Upper lobe of right lung (tissue), 1 donor: ENCODE measurements around the gene UCHL3. TPM values are rescaled to one million over a fixed set of nuclear protein-coding genes. Genes with fewer than 3 reads are reported as not detected.
"Not testable (repeated sequence)": the region's sequence is repeated elsewhere in the genome, so short reads cannot be mapped to it uniquely, and the experiment has no call there.

Source experiments
- ATAC-seq: fragments of 200-7000 bp; cut with Tn5 transposase; one replicate; pipeline ENCODE4 v1.9.1; 2020; ENCODE audit warnings: mild to moderate bottlenecking, moderate library complexity
- DNase-seq: peaks from one replicate; pipeline ENCODE4 v3.0.0-alpha.2; 2020
- H3K27ac ChIP-seq: fragments of 200-600 bp; one replicate; pipeline ENCODE4 v1.8.0; 2022
- H3K27me3 ChIP-seq: fragments of 200-600 bp; one replicate; pipeline ENCODE4 v1.8.0; 2022; ENCODE audit warnings: mild to moderate bottlenecking
- H3K36me3 ChIP-seq: fragments of 200-600 bp; one replicate; pipeline ENCODE4 v1.8.0; 2022
- H3K4me1 ChIP-seq: fragments of 200-600 bp; one replicate; pipeline ENCODE4 v1.8.0; 2022
- H3K4me3 ChIP-seq: fragments of 200-600 bp; one replicate; pipeline ENCODE4 v1.8.0; 2022; ENCODE audit warnings: mild to moderate bottlenecking
- H3K9me3 ChIP-seq: fragments of 200-600 bp; one replicate; pipeline ENCODE4 v1.8.0; 2022
- CTCF ChIP-seq: fragments of 200-600 bp; IDR thresholded peaks from one replicate; pipeline ENCODE4 v1.8.0; 2022; ENCODE audit warnings: antibody characterized with exemption
- intact Hi-C: fragments of 100-400 bp; cut with DNase I; formaldehyde crosslinking; loops from one replicate; pipeline ENCODE4 v1.11.0; 2022
- total RNA-seq: library from RNA; stranded (reverse); fragmentation: NEBNext Ultra II Directional; extraction: Animal tissue kit (Norgen Biotek cat#: 25700); gene quantifications from one replicate; pipeline ENCODE4 v1.2.1, GENCODE V29; 2021
- donor health status: DM: no; HTN: yes; CAD: no; lungs with severe emphysema.

UCHL3 gene
- total RNA-seq, 1 donor from 2014 or later = 12.9 TPM

GRCh38 chr13:75541961-75542360 is 7.6 kb upstream of the UCHL3 start:
- DNase-seq = no peak
- Histone ChIP-seq H3K27ac (no peak overlapping the region), H3K36me3 (no peaks in the 10 kb centered on the region), H3K4me3 (no peak overlapping the region), H3K9me3 (no peaks in the 10 kb centered on the region), H3K4me1 (peaks cover 2% of the 10 kb centered on the region), H3K27me3 (no peaks in the 10 kb centered on the region)
- intact Hi-C loops = no loop called here
- ATAC-seq = no peak
- TF ChIP-seq CTCF = no peak

GRCh38 chr13:75544681-75545330 is 4.8 kb upstream of the UCHL3 start:
- no peak overlapping the region for H3K4me3 ChIP-seq
- ATAC-seq (peak; percentile 3), DNase-seq (no peak)
- H3K27ac ChIP-seq = no peak overlapping the region
- H3K27me3 ChIP-seq = no peaks in the 10 kb centered on the region
- no peak for TF ChIP-seq CTCF
- H3K9me3 ChIP-seq = no peaks in the 10 kb centered on the region
- no peaks in the 10 kb centered on the region for H3K4me1 ChIP-seq
- intact Hi-C loops = no loop called here
- H3K36me3 ChIP-seq = no peaks in the 10 kb centered on the region

- H3K4me3 ChIP-seq, H3K27ac ChIP-seq, H3K27me3 ChIP-seq, H3K36me3 ChIP-seq, intact Hi-C loops, H3K9me3 ChIP-seq, ATAC-seq, DNase-seq, H3K4me1 ChIP-seq: not testable (repeated sequence)
Observed at GRCh38 chr13:75545386-75545785, 4.2 kb upstream of the UCHL3 start.

- DNase-seq (no peak), ATAC-seq (no peak)
- Histone ChIP-seq H3K27ac (no peak overlapping the region), H3K27me3 (no peaks in the 10 kb centered on the region), H3K4me1 (peaks cover 8% of the 10 kb centered on the region), H3K9me3 (no peaks in the 10 kb centered on the region), H3K36me3 (no peaks in the 10 kb centered on the region), H3K4me3 (no peak overlapping the region)
- intact Hi-C loops = no loop called here
- TF ChIP-seq CTCF = no peak
Observed at GRCh38 chr13:75547917-75548316, 1.7 kb upstream of the UCHL3 start.

- Histone ChIP-seq H3K27ac (peak overlapping the region; percentile 93), H3K4me3 (peak overlapping the region; percentile 93), H3K4me1 (peaks cover 8% of the 10 kb centered on the region), H3K36me3 (no peaks in the 10 kb centered on the region), H3K9me3 (no peaks in the 10 kb centered on the region), H3K27me3 (no peaks in the 10 kb centered on the region)
- TF ChIP-seq CTCF = no peak
- ATAC-seq (no peak), DNase-seq (no peak)
- intact Hi-C loops = no loop called here
Observed at GRCh38 chr13:75550159-75550567, 572 bp downstream of the UCHL3 start.

GRCh38 chr13:75554464-75554863 is 4.9 kb downstream of the UCHL3 start:
- DNase-seq = no peak
- no peak for TF ChIP-seq CTCF
- intact Hi-C loops = no loop called here

More at GRCh38 chr13:75554464-75554863, 4.9 kb downstream of the UCHL3 start:
- Histone ChIP-seq H3K4me3 (no peak overlapping the region), H3K27me3 (no peaks in the 10 kb centered on the region), H3K36me3 (no peaks in the 10 kb centered on the region), H3K9me3 (no peaks in the 10 kb centered on the region), H3K27ac (no peak overlapping the region), H3K4me1 (peaks cover 8% of the 10 kb centered on the region)
- ATAC-seq = no peak
